ENCODE data around the gene RPS10.

DNA sequence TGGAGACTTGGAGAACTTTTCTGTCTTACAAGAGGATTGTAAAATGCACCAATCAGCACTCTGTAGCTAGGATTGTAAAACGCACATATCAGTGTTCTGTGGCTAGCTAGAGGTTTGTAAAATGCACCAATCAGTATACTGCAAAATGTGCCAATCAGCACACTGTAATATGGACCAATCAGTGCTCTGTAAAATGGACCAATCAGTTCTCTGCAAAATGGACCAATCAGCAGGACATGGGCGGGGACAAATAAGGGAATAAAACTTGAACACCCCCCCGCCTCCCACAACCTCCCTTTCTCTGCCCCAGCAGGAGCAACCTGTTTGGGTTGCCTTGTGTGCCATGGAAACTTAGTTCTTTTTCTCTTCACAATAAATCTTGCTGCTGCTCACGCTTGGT lies 12.8 kb upstream of the RPS10 start:
- TF ChIP-seq CTCF (IDR thresholded peaks at IDR 0.05; ENCODE audit: poor library complexity) (no peak), EZH2 (IDR thresholded peaks at IDR 0.05; ENCODE audit: borderline replicate concordance) (no peak), EZH2phosphoT487 (IDR thresholded peaks at IDR 0.05; ENCODE audit: low read depth, severe bottlenecking, unreplicated experiment) (no peak)
